Bronchial epithelial cell (primary cell): ENCODE results near the gene LAIR2. TPM values are rescaled to one million over a fixed set of nuclear protein-coding genes. Genes with fewer than 3 reads are reported as not detected.

ENCODE experiments used
- DNase-seq: peaks from one replicate; pipeline ENCODE4 v3.0.0-alpha.2; 2010; ENCODE audit warnings: low read depth
- FAIRE-seq: peaks from 2 replicates; lab custom pipeline; 2011; peaks lifted over from hg19 to GRCh38; lab: Jason Lieb, UNC
- H3K27me3 ChIP-seq: 2 replicates; pipeline ENCODE4 v1.5.1; 2011; ENCODE audit warnings: low read length; ENCODE audit not compliant: control insufficient read depth, insufficient read depth
- H3K36me3 ChIP-seq: 2 replicates; pipeline ENCODE4 v1.5.1; 2011; ENCODE audit warnings: low read length; ENCODE audit not compliant: control insufficient read depth, insufficient read depth
- H3K4me3 ChIP-seq: 2 replicates; pipeline ENCODE4 v1.5.1; 2011; ENCODE audit warnings: mild to moderate bottlenecking, low read depth, low read length, control low read depth
- CTCF ChIP-seq: IDR thresholded peaks from 2 replicates; pipeline ENCODE4 v1.5.1; 2011; ENCODE audit warnings: mild to moderate bottlenecking, moderate library complexity, low read length, control low read depth, inconsistent platforms; ENCODE audit not compliant: insufficient read depth, severe bottlenecking
- total RNA-seq: library from RNA; depleted of rRNA; stranded (reverse); fragments of >200 nt; gene quantifications from 2 replicates; pipeline ENCODE4 v1.2.1, GENCODE V29; 2014

Gene LAIR2
- total RNA-seq, 1 donor from 2014 or later: not detected

- FAIRE-seq: no peak
- Histone ChIP-seq H3K27me3 (no peaks in the 10 kb centered on the region), H3K4me3 (no peak overlapping the region), H3K36me3 (no peaks in the 10 kb centered on the region)
- DNase-seq: no peak
- TF ChIP-seq CTCF: no peak
These were observed 48.7 kb downstream of the LAIR2 start for GRCh38 chr19:54551293-54551692.

- FAIRE-seq (no peak), DNase-seq (no peak)
- Histone ChIP-seq H3K27me3 (no peaks in the 10 kb centered on the region), H3K36me3 (no peaks in the 10 kb centered on the region), H3K4me3 (no peak overlapping the region)
- TF ChIP-seq CTCF: no peak
These were observed 49.6 kb downstream of the LAIR2 start for GRCh38 chr19:54551950-54552912.

- FAIRE-seq (no peak), DNase-seq (no peak)
- Histone ChIP-seq H3K4me3 (no peak overlapping the region), H3K36me3 (no peaks in the 10 kb centered on the region), H3K27me3 (no peaks in the 10 kb centered on the region)
- no peak for TF ChIP-seq CTCF
These were observed 50.3 kb downstream of the LAIR2 start for GRCh38 chr19:54552913-54553310.

- no peak for DNase-seq
- no peak overlapping the region for H3K4me3 ChIP-seq
- no peaks in the 10 kb centered on the region for H3K36me3 ChIP-seq
- no peaks in the 10 kb centered on the region for H3K27me3 ChIP-seq
- FAIRE-seq: no peak
- TF ChIP-seq CTCF: no peak
These were observed 51.4 kb downstream of the LAIR2 start for GRCh38 chr19:54554006-54554405.

GRCh38 chr19:54554896-54555295, 52.3 kb downstream of the LAIR2 start:
- no peak for FAIRE-seq
- no peaks in the 10 kb centered on the region for H3K27me3 ChIP-seq
- TF ChIP-seq CTCF: no peak

More at GRCh38 chr19:54554896-54555295, 52.3 kb downstream of the LAIR2 start:
- DNase-seq: no peak
- Histone ChIP-seq H3K36me3 (no peaks in the 10 kb centered on the region), H3K4me3 (no peak overlapping the region)
